GM19397 (cell line): ENCODE results near the gene XPR1.
"Not testable (repeated sequence)": the region's sequence is repeated elsewhere in the genome, so short reads cannot be mapped to it uniquely, and the experiment has no call there.

Experiments
- ATAC-seq: cut with Tn5 transposase; IDR thresholded peaks from one replicate; pipeline ENCODE4 v1.9.1; 2021; ENCODE audit warnings: mild to moderate bottlenecking, moderate library complexity; ENCODE audit not compliant: unreplicated experiment

Gene XPR1

DNA sequence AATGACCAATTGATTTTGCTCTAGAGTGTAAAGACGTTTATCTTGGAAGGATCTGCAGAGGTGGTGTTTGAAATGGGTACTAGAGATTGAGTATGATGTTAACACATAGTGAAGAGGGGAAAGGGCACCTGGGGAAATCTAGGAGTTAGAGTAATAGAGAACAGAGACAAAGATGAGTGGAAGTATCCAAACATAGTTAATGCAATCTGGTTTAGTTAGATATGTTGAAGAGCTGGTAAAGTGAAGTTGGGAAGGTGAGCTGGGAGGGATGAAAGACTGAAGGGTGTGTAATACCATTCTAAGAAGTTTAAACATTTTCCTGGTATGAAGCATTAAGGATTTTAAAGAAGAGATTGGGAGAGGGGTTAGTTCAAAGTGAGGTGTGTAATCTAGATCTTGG, 11.0 kb downstream of the XPR1 start:
- no peak for ATAC-seq

- ATAC-seq = no peak
Measured at GRCh38 chr1:180643693-180644092, 11.9 kb downstream of the XPR1 start.

DNA sequence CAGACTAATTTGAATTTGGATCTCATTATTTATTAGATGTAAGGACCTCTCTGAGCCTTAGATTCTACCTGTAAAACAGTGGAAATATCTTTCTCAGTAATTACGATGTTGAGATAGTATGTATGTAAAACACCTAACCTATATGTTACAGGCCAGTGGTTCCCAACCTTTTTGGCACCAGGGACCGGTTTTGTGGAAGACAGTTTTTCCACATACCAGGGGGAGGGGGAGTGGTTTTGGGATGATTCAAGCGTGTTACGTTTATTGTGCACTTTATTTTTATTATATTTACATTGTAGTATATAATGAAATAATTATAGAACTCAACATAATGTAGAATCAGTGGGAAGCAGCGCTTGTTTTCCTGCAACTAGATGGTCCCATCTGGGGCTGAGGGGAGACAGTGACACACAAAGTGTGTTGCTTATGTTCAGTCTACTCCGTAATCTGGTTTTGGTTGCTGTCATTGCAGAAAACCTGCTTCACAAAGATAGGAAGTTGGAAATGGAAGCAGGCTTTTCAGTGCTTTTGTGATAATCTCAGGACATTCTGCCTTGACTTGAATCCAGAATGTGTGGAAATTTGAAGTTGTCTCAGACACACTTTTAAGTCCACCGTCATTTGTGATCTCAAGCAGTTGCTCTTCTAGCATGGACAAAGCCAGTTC, 12.8 kb downstream of the XPR1 start:
- ATAC-seq = no peak

- not testable (repeated sequence) for ATAC-seq
Measured at GRCh38 chr1:180645261-180645660, 13.4 kb downstream of the XPR1 start.

DNA sequence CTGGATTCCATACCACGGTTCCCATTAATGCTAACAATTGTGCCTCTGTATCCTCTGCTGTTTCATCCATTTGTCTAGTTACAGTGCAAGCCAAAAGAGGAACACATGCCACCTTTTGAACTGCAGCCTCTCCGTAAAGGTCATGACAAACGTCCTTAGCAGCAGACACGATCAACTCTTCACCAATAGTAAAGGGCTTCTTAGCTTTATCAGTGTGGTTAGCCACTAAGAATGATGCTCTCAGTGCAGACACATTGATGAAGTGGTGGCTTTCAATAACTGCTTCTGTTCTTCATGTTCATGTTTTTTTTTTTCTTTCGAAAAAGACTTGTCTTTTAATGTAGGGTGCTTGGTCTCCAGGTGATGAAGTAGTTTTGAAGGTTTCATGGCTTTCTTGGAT, 14.3 kb downstream of the XPR1 start:
- ATAC-seq = no peak

DNA sequence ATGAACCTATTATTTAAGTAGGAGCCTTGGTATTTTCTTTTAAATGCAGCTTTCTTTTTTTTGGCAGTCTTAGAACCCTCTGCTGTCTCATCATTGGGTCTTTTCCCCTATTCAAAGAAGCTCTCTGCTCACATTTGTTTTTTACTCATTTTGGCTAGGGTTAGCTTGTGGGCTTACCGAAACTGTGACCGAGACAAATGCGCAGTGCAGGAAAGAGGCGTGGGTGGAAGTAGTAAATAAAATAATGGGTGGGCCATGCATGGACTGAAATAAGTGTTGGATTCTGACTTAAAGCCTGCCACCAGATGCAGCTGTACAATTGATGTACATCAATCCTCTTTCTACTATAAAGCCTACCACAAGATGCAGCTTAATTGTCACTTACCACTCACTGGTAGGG, 14.7 kb downstream of the XPR1 start:
- ATAC-seq = no peak

- no peak for ATAC-seq
Measured at GRCh38 chr1:180652792-180653191, 21.0 kb downstream of the XPR1 start.

DNA sequence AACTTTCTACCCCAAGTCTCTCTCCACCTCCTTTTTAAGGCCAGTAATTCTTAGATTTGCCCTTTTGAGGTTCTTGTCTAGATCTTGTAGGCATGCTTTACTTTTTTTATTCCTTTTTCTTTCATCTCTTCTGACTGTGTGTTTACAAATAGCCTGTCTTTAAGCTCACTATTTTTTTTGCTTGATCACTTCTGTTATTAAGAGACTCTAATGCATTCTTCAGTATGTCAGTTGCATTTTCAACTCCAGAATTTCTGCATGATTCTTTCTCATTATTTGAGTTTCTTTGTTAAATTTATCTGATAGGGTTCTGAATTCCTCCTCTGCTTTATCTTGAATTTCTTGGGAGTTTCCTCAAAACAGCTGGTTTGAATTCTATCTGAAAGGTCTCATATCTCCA, 30.9 kb downstream of the XPR1 start:
- no peak for ATAC-seq

DNA sequence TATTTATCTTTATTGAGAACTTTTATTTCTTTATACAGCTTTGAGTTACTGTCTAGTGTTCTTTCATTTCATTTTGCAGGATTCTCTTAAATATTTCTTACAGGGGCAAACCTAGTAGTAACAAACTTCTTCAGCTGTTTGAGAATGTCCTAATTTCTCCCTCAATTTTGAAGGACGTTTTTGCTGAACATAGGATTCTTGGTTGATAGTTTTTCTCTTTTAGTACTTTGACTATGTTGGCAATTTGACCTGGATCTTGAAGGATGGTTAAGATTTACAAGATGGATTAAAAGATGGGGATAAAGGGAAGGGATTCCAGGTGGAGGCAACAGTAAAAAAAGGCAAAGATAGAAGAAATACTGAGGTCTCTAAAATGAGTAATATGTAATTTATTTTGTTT, 38.9 kb downstream of the XPR1 start:
- no peak for ATAC-seq

DNA sequence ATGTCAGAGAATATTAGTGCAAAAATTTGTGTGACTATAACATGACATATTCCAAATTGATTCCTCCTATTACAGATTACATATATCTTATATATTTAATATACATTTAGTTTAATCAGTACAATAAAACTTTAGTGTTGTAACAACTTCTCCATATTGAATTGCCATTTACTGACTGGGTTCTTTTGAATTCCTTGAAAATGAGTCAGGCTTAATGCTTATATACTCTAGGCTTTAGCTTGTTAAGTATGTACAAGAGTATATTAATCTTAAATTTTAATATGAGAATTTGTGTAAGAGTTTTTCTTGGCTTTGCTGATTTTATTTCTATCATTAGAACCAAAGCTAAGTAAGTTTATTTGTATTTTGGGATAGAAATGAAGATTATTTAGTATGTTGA, 40.3 kb downstream of the XPR1 start:
- no peak for ATAC-seq

DNA sequence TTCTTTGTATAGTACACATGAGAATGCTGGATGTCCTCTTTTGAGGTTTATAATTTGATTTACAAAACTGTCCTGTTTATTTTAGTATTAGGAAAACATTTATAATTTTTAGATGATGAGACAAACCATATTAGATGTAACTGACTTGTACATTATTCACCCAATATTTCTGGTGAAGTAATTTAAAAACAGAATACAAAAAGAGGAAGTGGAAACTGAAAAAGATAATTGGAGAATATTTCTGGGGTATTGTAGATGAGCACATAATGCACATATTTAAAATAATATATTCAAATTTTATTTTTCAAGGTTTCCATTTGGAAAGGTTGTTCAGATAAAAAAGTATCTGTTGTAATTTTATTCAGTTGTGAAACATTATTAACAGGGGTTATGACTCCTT, 40.7 kb downstream of the XPR1 start:
- no peak for ATAC-seq

- ATAC-seq = no peak
Measured at GRCh38 chr1:180674603-180675530, 43.0 kb downstream of the XPR1 start.

DNA sequence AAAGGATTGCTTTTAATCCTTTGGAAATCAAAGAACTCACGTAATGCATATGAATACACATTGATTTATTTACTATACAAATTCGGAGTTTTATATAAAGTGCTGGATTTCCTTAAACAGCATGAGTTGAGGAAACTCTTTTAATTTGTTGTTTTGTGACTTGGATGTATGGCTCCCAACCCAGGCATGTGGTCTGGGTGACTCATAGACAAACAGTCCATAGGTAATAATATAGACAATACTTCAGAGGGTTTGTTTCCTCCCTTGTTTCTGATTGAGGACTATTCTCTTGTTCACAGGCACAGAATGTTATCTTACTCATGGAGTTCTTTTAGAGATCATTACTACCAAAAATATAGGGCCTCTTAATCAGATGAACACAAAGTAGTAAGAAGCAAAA, 43.8 kb downstream of the XPR1 start:
- no peak for ATAC-seq

DNA sequence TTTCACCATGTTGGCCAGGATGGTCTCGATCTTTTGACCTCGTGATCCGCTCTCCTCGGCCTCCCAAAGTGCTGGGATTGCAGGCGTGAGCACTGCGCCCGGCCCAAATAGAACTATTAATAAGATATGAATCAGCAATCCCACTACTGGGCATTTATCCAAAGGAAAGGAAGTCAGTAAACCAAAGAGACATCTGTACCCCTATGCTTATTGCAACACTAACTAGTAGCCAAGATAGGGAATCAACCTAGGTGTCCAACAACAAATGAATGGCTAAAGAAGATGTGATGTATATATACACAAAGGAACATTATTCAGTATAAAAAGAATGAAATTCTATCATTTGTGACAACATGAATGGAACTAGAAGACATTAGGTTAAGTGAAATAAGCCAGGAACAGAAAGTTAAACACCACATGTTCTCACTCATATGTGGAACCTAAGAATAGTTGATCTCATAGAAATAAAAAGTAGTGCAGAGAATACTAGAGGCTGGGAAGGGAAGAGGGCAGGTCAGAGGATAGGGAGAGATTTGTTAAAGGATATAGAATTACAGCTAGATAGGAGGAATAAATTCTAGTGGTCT, 48.8 kb downstream of the XPR1 start:
- no peak for ATAC-seq

DNA sequence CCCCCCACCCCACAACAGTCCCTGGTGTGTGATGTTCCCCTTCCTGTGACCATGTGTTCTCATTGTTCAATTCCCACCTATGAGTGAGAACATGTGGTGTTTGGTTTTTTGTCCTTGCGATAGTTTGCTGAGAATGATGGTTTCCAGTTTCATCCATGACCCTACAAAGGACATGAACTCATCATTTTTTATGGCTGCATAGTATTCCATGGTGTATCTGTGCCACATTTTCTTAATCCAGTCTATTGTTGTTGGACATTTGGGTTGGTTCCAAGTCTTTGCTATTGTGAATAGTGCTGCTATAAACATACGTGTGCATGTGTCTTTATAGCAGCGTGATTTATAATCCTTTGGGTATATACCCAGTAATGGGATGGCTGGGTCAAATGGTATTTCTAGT, 51.3 kb downstream of the XPR1 start:
- not testable (repeated sequence) for ATAC-seq

DNA sequence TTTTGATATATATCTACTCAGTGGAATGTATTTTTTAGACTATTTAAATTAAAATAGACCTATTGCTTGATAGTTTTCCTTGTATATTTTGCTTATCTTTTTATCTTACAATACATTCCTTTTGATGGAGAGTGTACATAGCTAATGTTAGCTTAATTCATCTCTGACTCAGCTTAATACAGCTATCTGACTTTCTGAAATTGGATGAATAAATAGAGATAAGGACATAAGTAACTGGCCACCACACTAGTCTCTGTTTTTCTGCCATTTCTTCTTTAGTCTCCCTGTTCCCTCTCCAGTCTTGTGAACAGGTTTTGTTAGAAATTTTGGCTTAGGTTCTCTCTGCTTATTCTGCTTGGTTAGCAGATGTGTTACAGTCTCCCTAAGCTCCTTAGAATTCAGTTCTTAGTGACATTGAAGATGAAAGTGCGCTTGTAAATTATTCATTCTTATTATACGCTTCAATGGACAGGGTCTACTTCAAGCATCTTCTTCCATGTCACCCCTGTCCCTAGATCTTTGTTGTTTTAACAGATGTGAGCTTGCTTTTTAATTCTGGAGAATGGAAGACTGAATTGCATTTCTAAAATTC, 59.6 kb downstream of the XPR1 start:
- no peak for ATAC-seq

GRCh38 chr1:180693564-180694244, 61.9 kb downstream of the XPR1 start:
- ATAC-seq = no peak

DNA sequence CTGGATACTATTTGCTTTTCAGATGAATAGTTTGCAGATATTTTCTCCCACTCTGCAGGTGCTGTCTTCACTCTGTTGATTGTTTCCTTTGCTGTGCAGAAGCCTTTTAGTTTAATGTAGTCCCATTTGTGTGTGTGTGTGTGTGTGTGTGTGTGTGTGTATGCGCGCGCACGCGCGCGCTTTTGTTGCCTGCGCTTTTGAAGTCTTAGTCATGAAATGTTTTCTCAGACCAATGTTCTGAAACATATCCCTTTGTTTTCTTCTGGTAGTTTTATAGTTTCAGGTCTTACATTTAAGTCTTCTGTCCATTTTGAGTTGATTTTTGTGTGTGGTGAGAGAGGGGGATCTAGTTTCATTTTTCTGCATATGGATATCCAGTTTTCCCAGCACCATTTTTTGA, 63.5 kb downstream of the XPR1 start:
- no peak for ATAC-seq

DNA sequence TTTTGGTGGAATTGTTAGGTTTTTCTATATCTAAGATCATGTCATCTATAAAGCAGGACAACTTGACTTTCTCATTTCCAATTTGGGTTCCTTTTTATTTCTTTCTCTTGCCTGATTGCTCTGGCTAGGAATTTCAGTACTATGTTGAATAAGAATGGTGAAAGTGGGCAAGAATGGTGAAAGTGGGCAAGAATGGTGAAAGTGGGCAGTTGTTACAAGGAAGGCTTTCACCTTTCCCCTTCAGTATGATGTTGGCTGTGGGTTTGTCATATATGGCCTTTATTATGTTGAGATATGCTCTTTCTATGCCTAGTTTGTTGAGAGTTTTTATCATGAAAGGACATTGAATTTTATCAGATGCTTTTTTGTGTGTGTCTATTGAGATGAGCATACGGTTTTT, 64.5 kb downstream of the XPR1 start:
- no peak for ATAC-seq

- ATAC-seq = no peak
Measured at GRCh38 chr1:180698580-180698979, 66.8 kb downstream of the XPR1 start.

DNA sequence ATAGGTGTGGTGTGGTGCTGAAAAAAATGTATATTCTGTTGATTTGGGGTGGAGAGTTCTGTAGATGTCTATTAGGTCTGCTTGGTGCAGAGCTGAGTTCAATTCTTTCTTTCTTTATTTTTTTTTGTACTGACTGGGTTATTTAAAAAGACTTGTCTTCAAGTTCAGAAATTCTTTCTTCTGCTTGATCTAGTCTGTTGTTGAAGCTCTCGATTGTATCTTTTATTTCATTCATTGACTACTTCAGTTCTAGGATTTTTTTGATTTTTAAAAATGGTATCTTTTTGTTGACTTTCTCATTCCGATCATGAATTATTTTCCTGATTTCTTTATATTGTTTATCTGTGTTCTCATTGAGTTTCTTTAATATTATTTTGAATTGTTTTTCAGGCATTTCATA, 70.6 kb downstream of the XPR1 start:
- ATAC-seq = not testable (repeated sequence)
